IPS-20b (cell line): ENCODE data around the gene NFILZ.

Experiments used
- H3K27ac ChIP-seq: one replicate; pipeline ENCODE4 v1.5.1; 2013; ENCODE audit warnings: low read length
- H3K27me3 ChIP-seq: 2 replicates; pipeline ENCODE4 v1.6.1; 2013; ENCODE audit warnings: mild to moderate bottlenecking, low read length, inconsistent platforms; ENCODE audit not compliant: insufficient read depth
- H3K36me3 ChIP-seq: 2 replicates; pipeline ENCODE4 v1.6.1; 2013; ENCODE audit warnings: low read depth, mild to moderate bottlenecking, inconsistent platforms, low read length, moderate library complexity; ENCODE audit not compliant: insufficient read depth
- H3K4me1 ChIP-seq: 2 replicates; pipeline ENCODE4 v1.6.1; 2013; ENCODE audit warnings: mild to moderate bottlenecking, control low read depth, inconsistent platforms, low read length, moderate library complexity; ENCODE audit not compliant: insufficient read depth
- H3K4me3 ChIP-seq: 2 replicates; pipeline ENCODE4 v1.5.1; 2013; ENCODE audit warnings: mild to moderate bottlenecking, low read length, inconsistent platforms
- H3K9ac ChIP-seq: 2 replicates; pipeline ENCODE4 v1.6.1; 2013; ENCODE audit warnings: low read depth, mild to moderate bottlenecking, inconsistent platforms, low read length, moderate library complexity
- H3K9me3 ChIP-seq: 2 replicates; pipeline ENCODE4 v1.6.1; 2013; ENCODE audit warnings: mild to moderate bottlenecking, low read depth, low read length, inconsistent platforms; ENCODE audit not compliant: insufficient read depth

Gene NFILZ

DNA sequence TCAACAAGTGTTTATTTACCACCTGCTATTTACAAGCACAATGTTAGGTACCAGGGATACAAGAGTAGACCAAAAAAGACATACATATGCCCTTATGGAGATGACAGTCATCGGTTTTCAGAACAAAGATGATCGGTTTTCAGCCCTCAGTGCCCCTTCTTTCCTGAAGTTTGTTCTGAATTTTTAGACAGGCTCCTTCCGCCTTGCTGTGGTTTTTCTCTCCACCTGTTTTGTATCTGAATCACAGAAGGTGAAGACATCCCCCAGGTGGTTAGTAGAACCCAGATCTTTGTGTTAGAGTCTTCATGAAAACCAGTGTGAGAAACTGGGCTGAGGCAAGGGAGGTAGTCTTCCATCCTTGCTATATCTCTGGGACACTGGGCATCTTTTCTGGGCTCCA, 44.6 kb downstream of the NFILZ start:
- H3K9me3 ChIP-seq = peaks cover 10% of the 10 kb centered on the region
- no peaks in the 10 kb centered on the region for H3K36me3 ChIP-seq
- H3K9ac ChIP-seq = no peak overlapping the region
- no peaks in the 10 kb centered on the region for H3K27me3 ChIP-seq
- no peak overlapping the region for H3K27ac ChIP-seq
- no peak overlapping the region for H3K4me3 ChIP-seq
- no peaks in the 10 kb centered on the region for H3K4me1 ChIP-seq

DNA sequence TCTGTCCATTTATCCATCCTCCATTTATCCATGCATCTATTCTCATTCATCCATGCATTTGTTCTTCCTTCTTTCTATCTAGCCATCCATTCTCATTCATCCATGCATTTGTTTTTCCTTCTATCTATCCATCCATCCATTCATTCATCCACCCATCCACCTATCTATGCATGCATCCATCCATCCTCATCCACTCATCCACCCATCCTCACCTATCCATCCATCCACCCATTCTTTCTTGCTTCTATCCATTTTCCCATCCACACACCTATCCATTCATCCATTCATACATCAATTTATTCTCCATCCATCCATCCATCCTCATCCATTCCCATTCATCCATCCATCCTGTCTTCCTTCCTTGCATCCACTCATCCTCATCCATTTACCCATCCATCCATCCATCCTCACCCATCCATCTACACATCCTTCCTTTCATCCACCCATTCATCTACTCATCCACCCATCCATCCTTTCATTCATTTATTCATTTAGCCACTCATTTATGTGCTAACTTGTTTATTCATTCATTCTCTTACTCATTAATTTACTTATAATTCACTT, 47.9 kb downstream of the NFILZ start:
- Histone ChIP-seq H3K4me1 (no peaks in the 10 kb centered on the region), H3K9ac (no peak overlapping the region), H3K4me3 (no peak overlapping the region), H3K36me3 (no peaks in the 10 kb centered on the region), H3K27ac (no peak overlapping the region), H3K9me3 (peaks cover 10% of the 10 kb centered on the region), H3K27me3 (no peaks in the 10 kb centered on the region)
